GM21825 (cell line): Measurements from ENCODE around the gene PPP1R12C.

ENCODE experiments used
- ATAC-seq: cut with Tn5 transposase; IDR thresholded peaks from one replicate; pipeline ENCODE4 v1.9.1; 2021; ENCODE audit warnings: mild to moderate bottlenecking, moderate library complexity; ENCODE audit not compliant: unreplicated experiment

The PPP1R12C gene

DNA sequence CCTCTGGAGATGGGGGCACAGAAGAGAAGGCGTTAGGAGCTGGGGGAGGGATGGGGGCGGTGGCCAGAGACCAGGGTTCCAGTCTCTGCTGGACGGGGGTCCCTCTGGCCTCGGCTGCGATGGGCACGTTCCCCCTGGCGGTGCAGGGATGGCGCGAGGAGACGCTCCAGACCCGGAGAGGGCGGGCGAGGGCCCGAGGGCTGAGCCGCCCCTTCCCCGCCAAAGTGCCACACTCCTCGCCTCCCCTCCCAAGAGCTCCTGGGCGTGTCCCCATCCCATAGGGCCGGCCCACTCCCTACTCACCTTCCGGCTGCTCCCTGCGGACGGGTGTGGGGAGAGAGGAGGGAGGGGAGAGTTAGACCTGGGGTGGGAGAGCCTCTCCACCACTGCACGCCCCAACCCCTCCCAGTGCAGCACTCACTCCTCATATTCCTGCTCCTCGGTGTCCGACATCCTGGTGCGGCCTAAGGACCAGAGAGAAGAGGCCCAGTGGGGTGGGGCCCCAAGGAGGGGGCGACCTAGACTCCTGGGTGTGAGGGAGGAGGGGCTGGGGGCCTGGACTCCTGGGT lies 29.4 kb upstream of the PPP1R12C start:
- no peak for ATAC-seq

DNA sequence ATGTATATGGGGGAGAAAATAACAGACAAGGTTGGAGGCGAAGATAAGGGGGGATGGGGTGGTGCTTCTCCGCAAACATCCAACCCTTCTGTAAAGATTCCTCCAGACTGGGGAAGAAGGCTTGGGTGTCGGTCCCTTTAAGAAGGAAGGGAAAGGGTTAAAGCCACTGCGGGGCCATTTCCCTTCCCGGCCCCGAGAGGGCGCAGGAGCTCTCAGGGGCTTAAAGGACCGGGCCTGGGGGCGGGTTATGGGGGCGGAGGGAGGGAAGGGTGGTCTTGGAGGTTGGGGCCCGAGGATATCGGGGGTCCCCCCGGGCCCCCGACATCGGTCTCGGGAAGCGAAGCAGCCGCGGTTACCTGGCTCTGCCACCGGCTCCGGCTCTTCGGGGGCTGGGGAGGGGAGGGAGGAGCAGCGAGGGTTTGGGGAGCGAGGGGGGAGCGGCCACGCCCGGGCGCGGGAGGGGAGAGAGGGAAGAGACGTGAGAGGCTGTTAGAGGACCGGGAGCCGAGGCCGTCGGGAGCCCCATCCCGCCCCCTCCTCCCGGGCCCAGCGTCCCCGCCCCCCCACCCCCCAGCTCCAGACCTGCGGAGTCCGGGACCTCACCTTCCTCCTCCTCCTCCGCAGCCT lies 28.8 kb upstream of the PPP1R12C start:
- no peak for ATAC-seq

DNA sequence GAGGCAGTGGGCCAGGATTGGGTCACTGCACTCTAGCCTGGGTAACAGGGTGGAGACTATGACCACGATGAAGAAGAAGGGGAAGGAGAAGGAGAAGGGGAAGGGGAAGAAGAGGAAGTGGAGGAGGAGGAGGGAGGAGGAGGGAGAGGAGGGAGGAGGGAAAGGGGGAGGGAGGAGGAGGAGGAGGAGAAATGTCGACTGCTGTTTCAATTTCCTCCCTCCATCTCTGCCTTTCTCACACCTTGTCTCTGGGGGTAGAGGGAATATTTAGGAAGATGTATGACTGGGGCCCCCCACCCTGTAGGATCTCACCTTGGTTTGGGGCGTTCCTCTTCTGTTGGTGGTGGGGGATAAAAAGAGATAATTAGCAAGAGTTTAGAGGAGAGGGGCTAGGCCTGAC lies 27.8 kb upstream of the PPP1R12C start:
- no peak for ATAC-seq

DNA sequence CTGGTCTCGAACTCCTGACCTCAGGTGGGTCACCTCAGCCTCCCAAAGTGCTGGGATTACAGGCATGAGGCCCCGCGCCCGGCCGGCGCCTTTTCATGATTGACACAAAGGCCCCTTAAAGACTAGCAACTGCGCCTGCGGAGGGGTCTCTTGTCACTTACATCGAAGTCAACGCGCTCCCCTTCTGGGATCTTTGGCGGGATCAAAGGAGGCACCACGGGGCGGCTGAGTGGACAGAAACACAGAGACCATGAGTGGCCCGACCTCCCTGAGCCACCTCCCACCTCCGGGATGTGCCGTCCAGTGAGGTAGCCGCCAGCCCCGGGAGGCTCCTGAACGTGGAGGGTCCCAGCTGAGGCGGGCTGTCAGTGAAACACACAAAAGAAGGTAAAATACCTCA lies 24.3 kb upstream of the PPP1R12C start:
- no peak for ATAC-seq

DNA sequence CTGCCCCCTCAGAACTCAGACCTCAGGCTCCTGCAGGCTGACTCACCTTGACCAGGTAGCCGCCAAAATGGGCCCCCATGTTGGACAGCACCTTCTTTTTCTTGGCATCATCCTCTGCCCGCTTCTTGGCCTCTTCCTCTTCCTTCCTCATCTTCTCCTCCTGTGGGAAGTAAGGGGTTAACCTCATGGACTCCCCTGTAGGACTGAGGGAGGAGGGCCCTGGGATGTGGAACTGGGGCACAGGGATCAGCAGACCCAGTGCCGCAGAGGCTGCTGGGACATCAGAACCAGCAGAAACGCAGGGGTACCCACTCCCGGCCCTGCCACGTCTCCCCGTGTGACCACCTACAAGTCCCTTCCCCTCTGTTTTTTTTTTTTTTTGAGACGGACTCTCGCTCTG lies 20.5 kb upstream of the PPP1R12C start:
- ATAC-seq, result no peak

DNA sequence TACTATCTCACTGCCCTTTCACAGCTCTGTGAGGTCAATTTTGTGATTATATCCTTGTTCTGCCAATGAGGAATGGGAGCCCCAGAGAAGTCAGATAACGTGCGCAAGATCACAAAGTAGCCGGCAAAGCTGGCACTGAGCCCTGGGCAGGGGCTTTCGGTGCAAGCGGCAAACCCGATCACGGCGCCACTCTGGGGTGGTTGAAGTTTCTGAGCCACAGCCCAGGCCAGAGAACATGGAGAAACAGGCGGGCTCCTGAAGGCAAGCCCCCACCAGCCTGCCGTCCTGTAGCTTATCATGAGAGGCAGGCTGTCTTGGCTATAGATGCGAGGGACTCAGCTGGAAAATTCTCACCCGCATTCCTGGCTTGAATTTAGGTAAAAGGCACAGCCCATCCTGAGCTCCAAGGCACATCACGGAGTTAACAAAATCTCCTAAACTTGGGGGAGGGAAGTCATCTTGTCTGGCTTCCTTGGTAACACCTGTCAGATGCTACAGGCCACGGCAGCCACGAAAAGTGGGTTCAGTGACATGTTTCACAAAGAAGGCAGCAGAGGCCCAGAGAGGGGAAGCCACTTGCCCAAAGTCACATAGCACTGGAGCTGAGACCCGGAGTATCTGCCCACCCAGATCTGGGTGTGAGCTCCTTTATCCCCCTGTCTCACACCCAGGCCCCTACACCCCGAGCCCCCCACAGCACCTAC lies 19.1 kb upstream of the PPP1R12C start:
- no peak for ATAC-seq

DNA sequence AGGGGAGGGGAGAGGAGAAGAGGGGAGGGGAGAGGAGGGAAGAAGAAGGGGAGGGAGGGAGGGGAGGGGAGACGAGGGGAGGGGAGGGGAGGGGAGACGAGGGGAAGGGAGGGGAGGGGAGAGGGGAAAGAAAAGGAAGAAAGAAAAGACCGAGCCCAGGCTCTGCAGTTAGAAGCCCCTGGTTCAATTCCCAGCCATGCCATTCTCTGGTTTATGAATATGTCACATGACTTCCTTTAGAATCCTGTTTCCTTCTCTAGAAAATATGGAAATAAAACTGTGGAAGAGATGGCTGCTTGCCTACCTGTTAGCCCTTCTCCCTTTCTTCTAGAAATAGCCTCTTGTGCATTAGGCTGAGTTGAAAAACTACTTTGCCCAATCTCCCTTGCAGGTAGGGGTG lies 17.3 kb upstream of the PPP1R12C start:
- no peak for ATAC-seq

DNA sequence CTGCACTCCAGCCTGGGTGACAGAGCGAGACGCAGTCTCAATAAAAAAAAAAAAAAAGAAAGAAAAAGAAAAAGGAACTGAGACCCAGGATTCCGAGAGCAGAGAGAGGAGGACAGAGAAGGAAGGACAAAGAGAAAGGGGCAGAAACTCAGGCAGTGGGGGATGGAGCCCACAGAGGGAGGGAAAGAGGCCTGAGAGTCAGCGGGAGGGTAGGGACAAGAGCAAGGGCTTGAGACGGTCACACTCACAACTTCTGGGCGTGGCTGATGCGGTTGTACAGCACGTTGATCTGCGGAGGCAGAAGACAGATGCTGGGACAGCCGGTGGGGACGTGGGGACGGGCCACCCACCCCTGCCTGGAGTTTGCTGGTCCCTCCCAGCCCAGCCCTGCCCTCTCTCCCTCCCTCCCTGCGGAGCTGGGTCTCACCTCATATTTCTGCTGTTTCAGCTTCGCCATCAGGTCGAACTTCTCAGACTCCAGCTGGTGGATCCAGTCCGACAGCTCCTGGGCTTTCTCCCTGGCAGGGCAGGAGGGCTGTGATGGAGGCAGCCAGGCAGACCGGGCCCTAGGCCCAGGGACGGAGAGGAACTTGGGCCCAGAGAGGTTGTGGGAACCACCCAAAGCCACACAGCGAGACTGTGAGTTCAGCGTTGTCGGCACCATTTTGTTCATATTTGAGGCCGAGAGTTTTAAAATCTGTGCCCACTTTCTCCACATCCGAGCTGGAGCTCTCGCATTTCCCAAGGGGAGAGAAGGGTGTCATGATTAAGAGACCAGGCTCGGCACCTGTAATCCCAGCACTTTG lies 16.4 kb upstream of the PPP1R12C start:
- ATAC-seq, result no peak

DNA sequence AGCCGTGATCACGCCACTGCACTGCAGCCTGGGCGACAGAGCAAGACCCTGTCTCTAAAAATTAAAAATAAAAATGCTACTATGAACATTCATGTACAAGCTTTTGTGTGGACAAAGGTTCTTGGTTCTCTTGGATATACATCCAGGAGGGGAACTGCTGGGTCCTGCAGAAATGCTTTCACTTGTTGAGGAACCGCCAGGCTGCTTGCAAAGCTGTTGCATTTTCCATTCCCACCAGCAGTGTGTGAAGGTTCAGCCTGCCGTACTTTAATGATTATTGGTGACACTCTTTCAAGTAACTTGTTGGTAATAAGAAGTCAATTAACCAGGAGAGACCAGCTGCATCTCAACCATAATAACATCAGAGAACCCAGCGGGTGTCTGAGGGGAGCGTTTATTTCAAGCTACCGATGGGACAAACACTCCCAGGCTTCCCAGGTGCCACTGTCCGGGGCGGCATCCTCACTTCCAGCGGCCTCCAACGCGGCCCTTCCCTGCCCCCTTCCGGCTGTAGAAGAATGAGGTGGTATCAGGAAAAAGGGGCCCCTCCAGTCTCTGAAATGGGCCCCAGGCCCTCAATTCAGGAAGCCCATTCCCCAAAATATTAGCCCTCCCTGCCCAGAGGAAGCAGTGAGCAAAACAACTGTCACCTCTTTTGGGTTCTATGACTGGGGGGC lies 15.2 kb upstream of the PPP1R12C start:
- no peak for ATAC-seq

DNA sequence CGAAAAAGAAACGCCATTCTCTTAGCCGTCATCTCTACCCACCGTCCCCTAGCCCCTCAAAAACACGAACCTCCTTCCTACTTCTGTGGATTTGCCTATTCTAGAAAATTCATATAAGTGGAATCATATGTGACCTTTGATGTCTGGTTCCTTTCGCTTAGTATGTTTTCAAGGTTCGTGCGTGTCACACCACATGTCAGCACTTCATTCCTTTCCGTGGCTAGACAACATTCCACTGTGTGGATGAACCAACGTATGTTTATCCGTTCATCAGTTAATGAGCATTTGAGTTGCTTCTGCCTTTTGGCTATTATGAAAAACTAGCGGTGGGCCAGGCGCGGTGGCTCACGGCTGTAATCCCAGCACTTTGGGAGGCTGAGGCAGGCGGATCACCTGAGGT lies 14.0 kb upstream of the PPP1R12C start:
- no peak for ATAC-seq

DNA sequence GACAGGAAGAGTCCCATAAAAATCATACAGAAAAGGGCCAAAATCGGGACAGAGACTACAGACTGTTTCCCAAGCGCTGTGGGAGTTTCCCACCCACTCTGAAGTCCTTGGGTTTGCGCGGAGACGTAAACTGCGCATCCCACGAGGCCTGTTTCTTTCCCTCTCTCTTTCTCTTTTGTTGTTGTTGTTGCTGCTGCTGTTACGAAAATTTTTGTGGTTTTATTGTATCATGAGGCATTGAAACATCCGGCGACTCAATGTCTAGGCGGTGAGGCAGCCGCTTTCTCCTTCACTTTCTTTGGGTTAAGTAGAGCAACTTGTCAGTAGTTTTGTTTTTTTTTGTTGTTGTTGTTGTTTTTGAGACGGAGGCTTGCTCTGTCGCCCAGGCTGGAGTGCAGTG lies 1.6 kb upstream of the PPP1R12C start:
- ATAC-seq, result no peak

DNA sequence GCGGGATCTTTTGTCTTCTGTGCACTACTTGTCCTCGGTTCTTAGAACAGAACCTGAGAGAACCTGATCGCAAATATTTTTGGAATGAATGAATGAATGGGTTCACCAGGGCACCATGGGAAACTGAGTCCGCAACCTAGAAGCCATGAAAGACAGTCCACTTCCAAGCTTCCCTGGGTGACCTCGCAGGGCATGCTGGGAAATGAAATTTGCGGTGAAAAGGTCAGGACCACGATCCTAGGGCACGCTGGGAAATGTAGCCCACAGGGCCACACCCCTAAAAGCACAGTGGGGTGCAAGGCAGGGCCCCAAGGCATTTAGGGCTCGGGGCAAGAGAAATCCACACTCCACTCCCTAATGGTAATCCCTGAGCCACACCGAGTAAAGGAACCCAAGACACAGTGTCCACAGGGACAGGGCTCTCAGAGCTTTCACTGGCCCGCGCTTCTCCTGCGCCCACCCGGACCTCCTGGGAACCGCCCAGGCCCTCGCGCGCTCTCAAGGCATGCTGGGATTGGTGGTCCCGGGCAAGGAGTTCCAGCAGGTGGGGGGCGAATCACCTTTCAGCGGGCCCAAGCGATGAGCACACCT lies 1.1 kb upstream of the PPP1R12C start:
- ATAC-seq, result no peak

DNA sequence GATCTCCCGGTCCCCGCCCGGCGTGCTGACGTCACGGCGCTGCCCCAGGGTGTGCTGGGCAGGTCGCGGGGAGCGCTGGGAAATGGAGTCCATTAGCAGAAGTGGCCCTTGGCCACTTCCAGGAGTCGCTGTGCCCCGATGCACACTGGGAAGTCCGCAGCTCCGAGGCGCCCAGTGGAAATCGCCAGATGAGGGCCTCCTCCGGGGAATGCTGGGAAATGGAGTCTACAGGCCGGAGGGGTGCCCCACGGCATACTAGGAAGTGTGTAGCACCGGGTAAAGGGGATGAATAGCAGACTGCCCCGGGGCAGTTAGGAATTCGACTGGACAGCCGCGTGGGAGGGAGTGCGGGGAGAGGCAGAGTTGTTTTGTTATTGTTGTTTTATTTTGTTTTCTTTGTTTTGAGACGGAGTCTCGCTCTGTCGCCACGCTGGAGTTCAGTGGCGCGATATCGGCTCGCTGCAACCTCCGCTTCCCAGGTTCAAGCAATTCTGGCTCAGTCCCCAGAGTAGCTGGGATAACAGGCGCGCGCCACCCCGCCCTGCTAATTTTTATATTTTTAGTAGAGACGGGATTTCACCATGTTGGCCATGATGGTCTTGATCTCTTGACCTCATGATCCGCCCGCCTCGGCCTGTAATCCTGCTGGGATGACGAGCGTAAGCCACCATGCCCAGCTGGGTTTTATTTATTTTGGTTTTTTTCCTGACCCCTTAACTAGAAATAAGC lies 390 bp upstream of the PPP1R12C start:
- peak; percentile 80 for ATAC-seq

DNA sequence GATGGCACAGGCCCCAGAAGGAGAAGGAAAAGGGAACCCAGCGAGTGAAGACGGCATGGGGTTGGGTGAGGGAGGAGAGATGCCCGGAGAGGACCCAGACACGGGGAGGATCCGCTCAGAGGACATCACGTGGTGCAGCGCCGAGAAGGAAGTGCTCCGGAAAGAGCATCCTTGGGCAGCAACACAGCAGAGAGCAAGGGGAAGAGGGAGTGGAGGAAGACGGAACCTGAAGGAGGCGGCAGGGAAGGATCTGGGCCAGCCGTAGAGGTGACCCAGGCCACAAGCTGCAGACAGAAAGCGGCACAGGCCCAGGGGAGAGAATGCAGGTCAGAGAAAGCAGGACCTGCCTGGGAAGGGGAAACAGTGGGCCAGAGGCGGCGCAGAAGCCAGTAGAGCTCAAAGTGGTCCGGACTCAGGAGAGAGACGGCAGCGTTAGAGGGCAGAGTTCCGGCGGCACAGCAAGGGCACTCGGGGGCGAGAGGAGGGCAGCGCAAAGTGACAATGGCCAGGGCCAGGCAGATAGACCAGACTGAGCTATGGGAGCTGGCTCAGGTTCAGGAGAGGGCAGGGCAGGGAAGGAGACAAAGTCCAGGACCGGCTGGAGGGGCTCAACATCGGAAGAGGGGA lies 1.1 kb downstream of the PPP1R12C start:
- ATAC-seq, result no peak

DNA sequence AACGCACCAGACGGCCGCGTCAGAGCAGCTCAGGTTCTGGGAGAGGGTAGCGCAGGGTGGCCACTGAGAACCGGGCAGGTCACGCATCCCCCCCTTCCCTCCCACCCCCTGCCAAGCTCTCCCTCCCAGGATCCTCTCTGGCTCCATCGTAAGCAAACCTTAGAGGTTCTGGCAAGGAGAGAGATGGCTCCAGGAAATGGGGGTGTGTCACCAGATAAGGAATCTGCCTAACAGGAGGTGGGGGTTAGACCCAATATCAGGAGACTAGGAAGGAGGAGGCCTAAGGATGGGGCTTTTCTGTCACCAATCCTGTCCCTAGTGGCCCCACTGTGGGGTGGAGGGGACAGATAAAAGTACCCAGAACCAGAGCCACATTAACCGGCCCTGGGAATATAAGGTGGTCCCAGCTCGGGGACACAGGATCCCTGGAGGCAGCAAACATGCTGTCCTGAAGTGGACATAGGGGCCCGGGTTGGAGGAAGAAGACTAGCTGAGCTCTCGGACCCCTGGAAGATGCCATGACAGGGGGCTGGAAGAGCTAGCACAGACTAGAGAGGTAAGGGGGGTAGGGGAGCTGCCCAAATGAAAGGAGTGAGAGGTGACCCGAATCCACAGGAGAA lies 1.9 kb downstream of the PPP1R12C start:
- ATAC-seq, result no peak

DNA sequence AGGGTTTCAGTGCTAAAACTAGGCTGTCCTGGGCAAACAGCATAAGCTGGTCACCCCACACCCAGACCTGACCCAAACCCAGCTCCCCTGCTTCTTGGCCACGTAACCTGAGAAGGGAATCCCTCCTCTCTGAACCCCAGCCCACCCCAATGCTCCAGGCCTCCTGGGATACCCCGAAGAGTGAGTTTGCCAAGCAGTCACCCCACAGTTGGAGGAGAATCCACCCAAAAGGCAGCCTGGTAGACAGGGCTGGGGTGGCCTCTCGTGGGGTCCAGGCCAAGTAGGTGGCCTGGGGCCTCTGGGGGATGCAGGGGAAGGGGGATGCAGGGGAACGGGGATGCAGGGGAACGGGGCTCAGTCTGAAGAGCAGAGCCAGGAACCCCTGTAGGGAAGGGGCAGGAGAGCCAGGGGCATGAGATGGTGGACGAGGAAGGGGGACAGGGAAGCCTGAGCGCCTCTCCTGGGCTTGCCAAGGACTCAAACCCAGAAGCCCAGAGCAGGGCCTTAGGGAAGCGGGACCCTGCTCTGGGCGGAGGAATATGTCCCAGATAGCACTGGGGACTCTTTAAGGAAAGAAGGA lies 2.8 kb downstream of the PPP1R12C start:
- no peak for ATAC-seq

DNA sequence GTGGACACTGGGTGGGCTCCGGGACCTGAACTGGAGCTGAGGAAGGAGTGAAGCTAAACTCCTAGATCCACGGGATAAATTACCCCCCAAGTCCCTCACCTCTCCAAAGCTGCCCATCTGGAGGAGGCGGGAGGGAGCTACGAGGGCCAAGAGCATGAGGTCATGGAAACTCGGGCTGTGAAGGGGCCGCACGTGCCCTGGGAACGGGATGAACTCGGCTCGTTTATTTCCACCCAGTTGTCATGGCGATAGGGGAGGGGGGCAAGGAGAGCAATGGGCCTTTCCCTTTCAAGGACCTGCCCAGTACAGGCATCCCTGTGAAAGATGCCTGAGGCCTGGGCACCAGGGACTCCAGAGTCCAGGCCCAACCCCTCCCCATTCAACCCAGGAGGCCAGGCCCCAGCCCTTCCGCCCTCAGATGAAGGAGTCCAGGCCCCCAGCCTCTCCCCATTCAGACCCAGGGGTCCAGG lies 3.8 kb downstream of the PPP1R12C start:
- no peak for ATAC-seq

DNA sequence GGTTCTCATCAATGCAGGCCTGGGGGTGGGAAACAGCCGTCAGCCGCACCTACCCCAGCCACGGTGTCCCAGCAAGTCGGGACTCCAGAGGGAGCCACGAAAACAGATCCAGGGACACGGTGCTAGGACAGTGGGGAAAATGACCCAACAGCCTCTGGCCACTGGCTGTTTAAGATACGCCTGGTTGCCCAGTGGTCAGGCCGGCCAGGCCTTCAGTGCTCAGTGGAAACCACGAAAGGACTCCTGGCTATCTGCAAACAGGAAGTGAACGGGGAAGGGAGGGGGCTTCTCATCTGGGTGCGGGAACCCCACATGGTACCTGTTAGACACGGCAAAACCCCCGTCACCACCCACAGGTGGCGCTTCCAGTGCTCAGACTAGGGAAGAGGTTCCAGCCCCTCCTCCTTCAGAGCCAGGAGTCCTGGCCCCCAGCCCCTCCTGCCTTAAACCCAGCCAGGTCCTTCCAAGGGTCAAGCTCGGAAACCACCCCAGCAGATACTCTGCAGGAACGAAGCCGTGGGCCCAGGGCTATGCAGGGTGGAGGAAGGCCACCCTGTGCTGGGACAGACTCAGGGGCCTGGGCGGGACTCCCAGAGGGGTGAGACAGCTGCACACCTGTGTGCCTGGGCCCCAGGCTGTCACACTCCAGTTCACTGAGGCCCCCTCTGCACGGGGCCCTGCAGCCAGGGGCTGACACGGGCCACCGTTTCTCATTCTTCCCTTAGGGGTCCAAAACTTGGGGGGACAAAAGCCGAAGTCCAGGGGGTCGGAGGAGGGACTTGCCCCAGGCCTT lies 4.5 kb downstream of the PPP1R12C start:
- ATAC-seq, result no peak
